SU-DHL-6 (cell line): Measurements from ENCODE around the gene ELL2.

Experiments used
- CTCF ChIP-seq: fragments of 200-600 bp; sonication (generic); IDR thresholded peaks from one replicate; pipeline ENCODE4 v1.5.1; 2017; ENCODE audit warnings: antibody characterized with exemption, mild to moderate bottlenecking, low read length, moderate library complexity; ENCODE audit not compliant: insufficient read depth, poor library complexity, severe bottlenecking
- EZH2phosphoT487 ChIP-seq: fragments of 200-600 bp; sonication (generic), shearing (Covaris generic); conservative IDR thresholded peaks from 2 replicates; pipeline ENCODE4 v1.6.1; 2018; ENCODE audit warnings: mild to moderate bottlenecking, antibody characterized with exemption, low read length, moderate library complexity, mixed read lengths

GRCh38 chr5:95969651-95970358, 8.2 kb upstream of the ELL2 start:
- TF ChIP-seq CTCF, result no peak
- TF ChIP-seq EZH2phosphoT487, result no peak
